ENCODE measurements around the gene DNAJC25. TPM values are rescaled to one million over a fixed set of nuclear protein-coding genes. Genes with fewer than 3 reads are reported as not detected.
A peak's percentile ranks its signal among the peaks of the same experiment; 100 is the strongest.

Gene DNAJC25
- total and polyA plus RNA-seq, 2 experiments from 2014 or later: 8.4 to 8.9 TPM

GRCh38 chr9:111604054-111604615 is 27.0 kb upstream of the DNAJC25 start:
- Histone ChIP-seq H3K4me2 (no peak overlapping the region), H3F3A (replicated peaks; ENCODE audit: low read depth) (no peaks in the 10 kb centered on the region), H3K27me3 (ENCODE audit: insufficient read depth) (peaks cover 16% of the 10 kb centered on the region), H2AFZ (peak overlapping the region; percentile 80), H3K79me2 (replicated peaks; ENCODE audit: insufficient read depth) (no peaks in the 10 kb centered on the region), H3K4me1 (ENCODE audit: insufficient read depth) (no peaks in the 10 kb centered on the region; the same call in 1 of the 2 replicates), H3K27ac (ENCODE audit: low read depth) (no peak overlapping the region), H3K4me3 (no peak overlapping the region), H3K36me3 (ENCODE audit: insufficient read depth) (no peaks in the 10 kb centered on the region), H4K20me1 (replicated peaks; ENCODE audit: insufficient read depth) (no peaks in the 10 kb centered on the region), H3K9me2 (ENCODE audit: insufficient read depth) (no peaks in the 10 kb centered on the region)
- Mint-ChIP-seq H3K4me1 (no peaks in the 10 kb centered on the region; the same call in 2 of the 3 replicates), H3K36me3 (ENCODE audit: low read depth) (no peaks in the 10 kb centered on the region), H3K4me3 (no peak overlapping the region), H3K9me3 (no peaks in the 10 kb centered on the region), H3K27me3 (ENCODE audit: insufficient read depth, low read depth, poor library complexity) (peaks cover 16% of the 10 kb centered on the region), H3K27ac (no peak overlapping the region)
- no peak for TF ChIP-seq NANOG (IDR thresholded peaks at IDR 0.05; ENCODE audit: borderline replicate concordance)
- TF ChIP-seq JUNB (IDR thresholded peaks at IDR 0.05; ENCODE audit: unreplicated experiment): no peak
- TF ChIP-seq REST (IDR thresholded peaks at IDR 0.05; ENCODE audit: unreplicated experiment): no peak
- TF ChIP-seq ETS1 (IDR thresholded peaks at IDR 0.05): no peak
- TF ChIP-seq ZNF462 (CRISPR knock-in tag; IDR thresholded peaks at IDR 0.05): no peak
- TF ChIP-seq ZNF331 (CRISPR knock-in tag; IDR thresholded peaks at IDR 0.05; ENCODE audit: low read depth): no peak
- no peak for TF ChIP-seq STAT1 (IDR thresholded peaks at IDR 0.05; ENCODE audit: unreplicated experiment)
- no peak for TF ChIP-seq ZNF114 (CRISPR knock-in tag; IDR thresholded peaks at IDR 0.05)
- TF ChIP-seq CTCF (conservative IDR thresholded peaks at IDR 0.05; ENCODE audit: low read depth in 2 of 2): no peak
- TF ChIP-seq EZH2phosphoT487 (IDR thresholded peaks at IDR 0.05; ENCODE audit: unreplicated experiment): no peak
- no peak for TF ChIP-seq POLR2AphosphoS5 (IDR thresholded peaks at IDR 0.05; ENCODE audit: low read depth)
- no peak for TF ChIP-seq CREB1 (CRISPR knock-in tag; IDR thresholded peaks at IDR 0.05; ENCODE audit: low read depth)
- no peak for TF ChIP-seq EZH2 (IDR thresholded peaks at IDR 0.05; ENCODE audit: low read depth, unreplicated experiment)
- ATAC-seq (no peak), DNase-seq (ENCODE audit: low spot score) (no peak)

Data from GM23338 (cell line).